Adrenal gland (tissue), 12 donors: ENCODE results near the gene CD2AP. TPM values are rescaled to one million over a fixed set of nuclear protein-coding genes. Genes with fewer than 3 reads are reported as not detected.
"Not testable (repeated sequence)": the region's sequence is repeated elsewhere in the genome, so short reads cannot be mapped to it uniquely, and the experiment has no call there.

Experiments
- DNase-seq, 7 donors: peaks; one replicate each; pipeline ENCODE4 v3.0.0-alpha.2; 2019 to 2020
- H3K27ac ChIP-seq, 5 donors: fragments of 200-600 bp; sonication (generic) in 4 of 5; 1 replicate in 3 of 5; 2 replicates in 2 of 5; pipeline versions ENCODE4 v1.5.1 to v1.8.0; 2016 to 2020; ENCODE audit warnings: mild to moderate bottlenecking in 1 of 5
- H3K27me3 ChIP-seq: fragments of 200-600 bp; 2 replicates; pipeline ENCODE4 v1.8.0; 2021
- H3K36me3 ChIP-seq, 2 donors: fragments of 200-600 bp; replicated peaks in 1 of 2; 1 replicate in 1 of 2; 2 replicates in 1 of 2; pipeline versions ENCODE4 v1.5.1 to v1.8.0; 2018 to 2022
- H3K4me1 ChIP-seq, 2 donors: fragments of 200-600 bp; replicated peaks in 1 of 2; 1 replicate in 1 of 2; 2 replicates in 1 of 2; pipeline versions ENCODE4 v1.5.1 to v1.8.0; 2018 to 2021
- H3K4me3 ChIP-seq, 4 donors: fragments of 200-600 bp; sonication (generic) in 3 of 4; one replicate each; pipeline ENCODE4 v1.5.1; 2016 to 2018
- H3K9me3 ChIP-seq, 3 donors: fragments of 200-600 bp; sonication (generic) in 1 of 3; replicated peaks in 1 of 3; 1 replicate in 2 of 3; 2 replicates in 1 of 3; pipeline versions ENCODE4 v1.5.1 to v1.8.0; 2016 to 2021
- CTCF ChIP-seq, 6 experiments: fragments of 450-650 bp in 4 of 6; fragments of 200-600 bp in 2 of 6; sonication (generic) in 1 of 6; IDR thresholded peaks; 1 replicate in 5 of 6; 2 replicates in 1 of 6; pipeline versions ENCODE4 v1.5.1 to v1.8.0; 2016 to 2021; ENCODE audit warnings: antibody characterized with exemption in 6 of 6, mild to moderate bottlenecking in 2 of 6, moderate library complexity in 1 of 6
- POLR2A ChIP-seq, 2 donors: fragments of 450-650 bp; IDR thresholded peaks; one replicate each; pipeline ENCODE4 v1.6.1; 2017; ENCODE audit warnings: antibody characterized with exemption in 2 of 2, mild to moderate bottlenecking in 2 of 2, moderate library complexity in 1 of 2
- WGBS, 4 donors: extraction: QIAGEN DNeasy Blood & Tissue Kit in 2 of 4; methylation state at CpG; one replicate each; pipeline versions ENCODE4 v1.1.5 to v1.1.7; 2013 to 2017; 5-methylcytosine and 5-hydroxymethylcytosine counted together
- intact Hi-C, 2 donors: fragments of 100-400 bp; cut with DNase I; formaldehyde crosslinking; loops; one replicate each; pipeline versions ENCODE4 v1.14.1 to v1.15.0; 2022 to 2023
- polyA plus RNA-seq, 3 donors: library from polyadenylated mRNA; stranded (reverse); fragments of 200-250 nt in 2 of 3; fragments of 350-450 nt in 1 of 3; fragmentation: Illumina TruSeq in 1 of 3; extraction: RNeasy Lipid Tissue Mini Kit (QIAGEN cat#74804) in 1 of 3; gene quantifications; one replicate each; pipeline ENCODE4 v1.2.3, GENCODE V29; 2013 to 2014
- total RNA-seq, 9 donors: library from RNA; depleted of rRNA in 4 of 9; stranded (reverse); fragments of >200 nt in 4 of 9; fragments of 120-200 nt in 1 of 9; fragmentation: NEBNext Ultra II Directional in 1 of 9; extraction: Animal tissue kit (Norgen Biotek cat#: 25700) in 1 of 9; gene quantifications; one replicate each; pipeline versions ENCODE4 v1.1.0 to v1.2.4, GENCODE V29; 2013 to 2023
- donor health status: healthy with polysubstance abuse.
- donor health status: Bipolar disorder and iron deficiency.
- donor health status: DM: yes; HTN: yes; CAD: no.
- donor health status: DM: no; HTN: no; CAD: no.
- donor health status: DM: no; HTN: no; CAD: no.
- donor health status: DM: yes; HTN: yes; CAD: no.

Gene CD2AP
- total and polyA plus RNA-seq, 12 donors = 5.3 to 29.6 (median 20.2) TPM

GRCh38 chr6:47439348-47439668 is 38.3 kb upstream of the CD2AP start:
- H3K27me3 ChIP-seq = no peaks in the 10 kb centered on the region
- intact Hi-C loops = no loop called here
- no peak for DNase-seq
- H3K4me3 ChIP-seq = no peak overlapping the region
- WGBS, 4 donors = 69 to 76% (median 70%) methylated on average over 2 of the region's 2 CpGs
- H3K36me3 ChIP-seq = no peaks in the 10 kb centered on the region
- H3K4me1 ChIP-seq = no peaks in the 10 kb centered on the region
- no peak for TF ChIP-seq POLR2A (IDR thresholded peaks at IDR 0.05)
- TF ChIP-seq CTCF (IDR thresholded peaks at IDR 0.05) = no peak
- H3K9me3 ChIP-seq = no peaks in the 10 kb centered on the region
- H3K27ac ChIP-seq = no peak overlapping the region

GRCh38 chr6:47440719-47441118 is 36.9 kb upstream of the CD2AP start:
- 56 to 64% (median 58%) methylated on average over 3 of the region's 3 CpGs for WGBS, 4 donors

GRCh38 chr6:47444964-47445363 is 32.6 kb upstream of the CD2AP start:
- H3K9me3 ChIP-seq, H3K27me3 ChIP-seq, intact Hi-C loops, H3K4me3 ChIP-seq, DNase-seq, H3K4me1 ChIP-seq, H3K27ac ChIP-seq, H3K36me3 ChIP-seq: not testable (repeated sequence)
- 86 to 95% (median 88%) methylated on average over 3 of the region's 3 CpGs for WGBS, 4 donors

More at GRCh38 chr6:47440719-47441118, 36.9 kb upstream of the CD2AP start:
- H3K27ac ChIP-seq = no peak overlapping the region
- TF ChIP-seq CTCF (IDR thresholded peaks at IDR 0.05) (no peak), POLR2A (IDR thresholded peaks at IDR 0.05) (no peak)
- H3K36me3 ChIP-seq = no peaks in the 10 kb centered on the region
- H3K9me3 ChIP-seq = no peaks in the 10 kb centered on the region
- DNase-seq = no peak
- no peaks in the 10 kb centered on the region for H3K27me3 ChIP-seq
- H3K4me1 ChIP-seq = no peaks in the 10 kb centered on the region
- H3K4me3 ChIP-seq = no peak overlapping the region
- intact Hi-C loops = no loop called here

- intact Hi-C loops = no loop called here
- no peak for DNase-seq
- H3K27me3 ChIP-seq = no peaks in the 10 kb centered on the region
- no peaks in the 10 kb centered on the region for H3K36me3 ChIP-seq
- 35 to 46% (median 39%) methylated on average over 3 of the region's 3 CpGs for WGBS, 4 donors
- H3K4me1 ChIP-seq = no peaks in the 10 kb centered on the region
- no peak for TF ChIP-seq CTCF (IDR thresholded peaks at IDR 0.05)
- TF ChIP-seq POLR2A (IDR thresholded peaks at IDR 0.05) = no peak
- H3K9me3 ChIP-seq = no peaks in the 10 kb centered on the region
- H3K4me3 ChIP-seq = no peak overlapping the region
- H3K27ac ChIP-seq = no peak overlapping the region
These were observed 30.8 kb upstream of the CD2AP start for GRCh38 chr6:47446669-47447330.

- H3K9me3 ChIP-seq = no peaks in the 10 kb centered on the region
- no peak overlapping the region for H3K27ac ChIP-seq
- no peaks in the 10 kb centered on the region for H3K4me1 ChIP-seq
- H3K4me3 ChIP-seq = no peak overlapping the region
- 83 to 95% (median 90%) methylated on average over 1 of the region's 1 CpG for WGBS, 4 donors
- no peaks in the 10 kb centered on the region for H3K36me3 ChIP-seq
- DNase-seq = no peak
- intact Hi-C loops = no loop called here
- no peak for TF ChIP-seq CTCF (IDR thresholded peaks at IDR 0.05)
- H3K27me3 ChIP-seq = no peaks in the 10 kb centered on the region
These were observed 29.9 kb upstream of the CD2AP start for GRCh38 chr6:47447722-47448121.
